ENCODE measurements around the gene ACOX2. TPM values are rescaled to one million over a fixed set of nuclear protein-coding genes. Genes with fewer than 3 reads are reported as not detected.

Gene ACOX2
- total and polyA plus RNA-seq, 4 donors: 5.3 to 24.4 (median 11.6) TPM

- ATAC-seq (ENCODE audit: insufficient read depth, low FRiP score) (no peak), DNase-seq (no peak)
- peaks cover 0 to 3% (median 0%) of the 10 kb centered on the region in 4 donors for H3K9me3 ChIP-seq (ENCODE audit: control insufficient read depth in 4 of 4, insufficient read depth in 3 of 4, low read length in 3 of 4)
- no peak overlapping the region for H3K27ac ChIP-seq (ENCODE audit: low read depth in 1 of 2, low read length in 1 of 2)
- H3K27me3 ChIP-seq (ENCODE audit: control insufficient read depth in 3 of 3, insufficient read depth in 3 of 3, low read length in 2 of 3): no peaks in the 10 kb centered on the region
- no peak for TF ChIP-seq CTCF (IDR thresholded peaks at IDR 0.05; ENCODE audit: control extremely low read depth, extremely low read depth)
- H3K4me3 ChIP-seq: no peak overlapping the region
- H3K4me1 ChIP-seq (ENCODE audit: control insufficient read depth in 5 of 5, insufficient read depth in 5 of 5, low read length in 5 of 5): no peaks in the 10 kb centered on the region
- 71 to 88% methylated on average over 4 of the region's 4 CpGs for WGBS, 2 donors
- H3K9ac ChIP-seq (ENCODE audit: insufficient read depth in 1 of 2, low read length in 2 of 2): no peak overlapping the region
- no peaks in the 10 kb centered on the region for H3K36me3 ChIP-seq (ENCODE audit: control insufficient read depth in 4 of 4, insufficient read depth in 4 of 4, low read length in 4 of 4)
Observed at GRCh38 chr3:58551636-58552180, 14.7 kb upstream of the ACOX2 start.

- ATAC-seq (ENCODE audit: insufficient read depth, low FRiP score) (no peak), DNase-seq (no peak)
- Histone ChIP-seq H3K4me1 (ENCODE audit: control insufficient read depth in 5 of 5, insufficient read depth in 5 of 5, low read length in 5 of 5) (peaks cover 0 to 4% (median 0%) of the 10 kb centered on the region in 5 donors), H3K27me3 (ENCODE audit: control insufficient read depth in 3 of 3, insufficient read depth in 3 of 3, low read length in 2 of 3) (no peaks in the 10 kb centered on the region), H3K36me3 (ENCODE audit: control insufficient read depth in 4 of 4, insufficient read depth in 4 of 4, low read length in 4 of 4) (no peaks in the 10 kb centered on the region), H3K27ac (ENCODE audit: low read depth in 1 of 2, low read length in 1 of 2) (no peak overlapping the region), H3K9ac (ENCODE audit: insufficient read depth in 1 of 2, low read length in 2 of 2) (no peak overlapping the region), H3K9me3 (ENCODE audit: control insufficient read depth in 4 of 4, insufficient read depth in 3 of 4, low read length in 3 of 4) (no peaks in the 10 kb centered on the region), H3K4me3 (no peak overlapping the region)
- no peak for TF ChIP-seq CTCF (IDR thresholded peaks at IDR 0.05; ENCODE audit: control extremely low read depth, extremely low read depth)
- WGBS, 2 donors: 95% methylated on average over 3 of the region's 3 CpGs
Observed at GRCh38 chr3:58544541-58544940, 7.6 kb upstream of the ACOX2 start.

- TF ChIP-seq CTCF (IDR thresholded peaks at IDR 0.05; ENCODE audit: control extremely low read depth, extremely low read depth): no peak
- no peak overlapping the region for H3K4me3 ChIP-seq
- WGBS, 2 donors: 93 to 94% methylated on average over 8 of the region's 8 CpGs
- no peak for DNase-seq
- H3K9ac ChIP-seq (ENCODE audit: insufficient read depth in 1 of 2, low read length in 2 of 2): no peak overlapping the region
- ATAC-seq (ENCODE audit: insufficient read depth, low FRiP score): no peak
- H3K27me3 ChIP-seq (ENCODE audit: control insufficient read depth in 3 of 3, insufficient read depth in 3 of 3, low read length in 2 of 3): no peaks in the 10 kb centered on the region
- peaks cover 7 to 32% (median 9%) of the 10 kb centered on the region in 5 donors for H3K4me1 ChIP-seq (ENCODE audit: control insufficient read depth in 5 of 5, insufficient read depth in 5 of 5, low read length in 5 of 5)
- no peak overlapping the region for H3K27ac ChIP-seq (ENCODE audit: low read depth in 1 of 2, low read length in 1 of 2)
- H3K9me3 ChIP-seq (ENCODE audit: control insufficient read depth in 4 of 4, insufficient read depth in 3 of 4, low read length in 3 of 4): no peaks in the 10 kb centered on the region
- no peaks in the 10 kb centered on the region for H3K36me3 ChIP-seq (ENCODE audit: control insufficient read depth in 4 of 4, insufficient read depth in 4 of 4, low read length in 4 of 4)
Observed at GRCh38 chr3:58540176-58540858, 3.3 kb upstream of the ACOX2 start.
